ENCODE results near the gene CLIC3. TPM values are rescaled to one million over a fixed set of nuclear protein-coding genes. Genes with fewer than 3 reads are reported as not detected.
A peak's percentile ranks its signal among the peaks of the same experiment; 100 is the strongest.

The CLIC3 gene
- total RNA-seq, 2 donors from 2014 or later, result 4.3 to 38.2 TPM

- H3K27ac Mint-ChIP-seq, result no peak overlapping the region
- DNase-seq (ENCODE audit: low spot score) (no peak), ATAC-seq (no peak)
- peaks cover 10 to 22% of the 10 kb centered on the region in 2 donors for H3K4me1 Mint-ChIP-seq (ENCODE audit: low read depth in 2 of 2)
- H3K36me3 Mint-ChIP-seq, result no peaks in the 10 kb centered on the region
- no peak overlapping the region for H3K4me3 Mint-ChIP-seq
- no peaks in the 10 kb centered on the region for H3K27me3 Mint-ChIP-seq
- peaks cover 4% of the 10 kb centered on the region for H3K9me3 Mint-ChIP-seq
Observed at GRCh38 chr9:136952321-136952850, 44.0 kb downstream of the CLIC3 start.

- H3K4me3 Mint-ChIP-seq, result no peak within 1 kb of the TSS
- DNase-seq (ENCODE audit: low spot score) (no peak), ATAC-seq (no peak)
- H3K27me3 Mint-ChIP-seq, result no peaks in the 10 kb centered on the region
- H3K36me3 Mint-ChIP-seq, result no peaks in the 10 kb centered on the region
- H3K9me3 Mint-ChIP-seq, result peaks cover 3% of the 10 kb centered on the region
- H3K27ac Mint-ChIP-seq, result no peak within 1 kb of the TSS
- peaks cover 8 to 23% of the 10 kb centered on the region in 2 donors for H3K4me1 Mint-ChIP-seq (ENCODE audit: low read depth in 2 of 2)
Observed at GRCh38 chr9:136951541-136952320, 44.6 kb downstream of the CLIC3 start, which contains the start of gene LCN12. Gene LCN12, plus strand, starts transcription at chr9:136952273. Its CDS starts 55 bp downstream, at chr9:136952328.

GRCh38 chr9:136950656-136951276 is 45.6 kb downstream of the CLIC3 start:
- H3K27ac Mint-ChIP-seq, result peak overlapping the region; percentile 60 to 83
- peak overlapping the region; percentile 81 for H3K4me3 Mint-ChIP-seq
- DNase-seq (ENCODE audit: low spot score) (no peak), ATAC-seq (no peak)
- no peaks in the 10 kb centered on the region for H3K27me3 Mint-ChIP-seq
- H3K36me3 Mint-ChIP-seq, result no peaks in the 10 kb centered on the region
- H3K9me3 Mint-ChIP-seq, result no peaks in the 10 kb centered on the region
- H3K4me1 Mint-ChIP-seq (ENCODE audit: low read depth in 2 of 2), result peaks cover 0 to 17% of the 10 kb centered on the region in 2 donors

GRCh38 chr9:136949817-136950655 is 46.3 kb downstream of the CLIC3 start:
- peak overlapping the region; percentile 81 for H3K4me3 Mint-ChIP-seq
- no peaks in the 10 kb centered on the region for H3K9me3 Mint-ChIP-seq
- H3K27ac Mint-ChIP-seq, result peak overlapping the region; percentile 60 to 83
- H3K4me1 Mint-ChIP-seq (ENCODE audit: low read depth in 2 of 2), result peaks cover under 1 to 14% of the 10 kb centered on the region in 2 donors
- DNase-seq (ENCODE audit: low spot score) (peak; percentile 98), ATAC-seq (peak; percentile 92 to 94)
- no peaks in the 10 kb centered on the region for H3K27me3 Mint-ChIP-seq
- H3K36me3 Mint-ChIP-seq, result no peaks in the 10 kb centered on the region

- Mint-ChIP-seq H3K27me3 (no peaks in the 10 kb centered on the region), H3K36me3 (no peaks in the 10 kb centered on the region), H3K9me3 (no peaks in the 10 kb centered on the region), H3K4me3 (peak overlapping the region; percentile 81), H3K27ac (peak overlapping the region; percentile 39 to 83), H3K4me1 (ENCODE audit: low read depth in 2 of 2) (peaks cover 6 to 15% of the 10 kb centered on the region in 2 donors)
- no peak for ATAC-seq
- no peak for DNase-seq (ENCODE audit: low spot score)
Observed at GRCh38 chr9:136949239-136949816, 47.0 kb downstream of the CLIC3 start.

- DNase-seq (ENCODE audit: low spot score), result peak; percentile 73
- peak overlapping the region; percentile 63 for H3K4me3 Mint-ChIP-seq
- no peaks in the 10 kb centered on the region for H3K27me3 Mint-ChIP-seq
- H3K4me1 Mint-ChIP-seq (ENCODE audit: low read depth in 2 of 2), result peaks cover 6 to 15% of the 10 kb centered on the region in 2 donors
- no peaks in the 10 kb centered on the region for H3K36me3 Mint-ChIP-seq
- peak overlapping the region; percentile 39 to 83 for H3K27ac Mint-ChIP-seq
- ATAC-seq, result no peak
- no peaks in the 10 kb centered on the region for H3K9me3 Mint-ChIP-seq
Observed at GRCh38 chr9:136947955-136948510, 48.3 kb downstream of the CLIC3 start.

- peak overlapping the region in 1 of 2 donors; percentile 50 for H3K27ac Mint-ChIP-seq
- H3K9me3 Mint-ChIP-seq, result no peaks in the 10 kb centered on the region
- peaks cover 6 to 15% of the 10 kb centered on the region in 2 donors for H3K4me1 Mint-ChIP-seq (ENCODE audit: low read depth in 2 of 2)
- no peaks in the 10 kb centered on the region for H3K36me3 Mint-ChIP-seq
- no peak for ATAC-seq
- DNase-seq (ENCODE audit: low spot score), result no peak
- H3K27me3 Mint-ChIP-seq, result no peaks in the 10 kb centered on the region
- no peak overlapping the region for H3K4me3 Mint-ChIP-seq
Observed at GRCh38 chr9:136947028-136947891, 49.1 kb downstream of the CLIC3 start.

GRCh38 chr9:136946228-136947027 is 49.9 kb downstream of the CLIC3 start:
- DNase-seq (ENCODE audit: low spot score), result no peak
- no peak for ATAC-seq
- H3K36me3 Mint-ChIP-seq, result no peaks in the 10 kb centered on the region
- H3K4me1 Mint-ChIP-seq (ENCODE audit: low read depth in 2 of 2), result peaks cover 6 to 15% of the 10 kb centered on the region in 2 donors
- no peak overlapping the region for H3K4me3 Mint-ChIP-seq
- H3K27me3 Mint-ChIP-seq, result no peaks in the 10 kb centered on the region
- no peak overlapping the region for H3K27ac Mint-ChIP-seq
- H3K9me3 Mint-ChIP-seq, result no peaks in the 10 kb centered on the region

- Mint-ChIP-seq H3K27me3 (no peaks in the 10 kb centered on the region), H3K4me1 (ENCODE audit: low read depth in 2 of 2) (peaks cover 6 to 17% of the 10 kb centered on the region in 2 donors), H3K9me3 (no peaks in the 10 kb centered on the region), H3K27ac (peak overlapping the region; percentile 83 to 85), H3K36me3 (no peaks in the 10 kb centered on the region), H3K4me3 (peak overlapping the region; percentile 84)
- no peak for DNase-seq (ENCODE audit: low spot score)
- no peak for ATAC-seq
Observed at GRCh38 chr9:136945333-136946227, 50.8 kb downstream of the CLIC3 start.

Measured in natural killer cell treated with Interleukin-12 subunit alpha and Interleukin-12 subunit beta and Interleukin-15 and Interleukin-18, amount 100 ng/mL, for 72 hours (primary cell).